Panc1 (cell line): Measurements from ENCODE around the gene IL1A.

Source experiments
- POLR2AphosphoS5 ChIP-seq: IDR thresholded peaks from 2 replicates; pipeline ENCODE4 v1.6.1; 2012; ENCODE audit warnings: mild to moderate bottlenecking, low read depth, low read length, moderate library complexity
- SIN3A ChIP-seq: IDR thresholded peaks from 2 replicates; pipeline ENCODE4 v1.6.1; 2012; ENCODE audit warnings: low read depth, mild to moderate bottlenecking, low read length, moderate library complexity, borderline replicate concordance; ENCODE audit not compliant: insufficient read depth
- TCF7L2 ChIP-seq: IDR thresholded peaks from 2 replicates; pipeline ENCODE4 v1.6.1; 2011; ENCODE audit warnings: mild to moderate bottlenecking, low read depth, low read length, inconsistent platforms
- TF ChIP-seq, protein P1 (sequence below), 2 experiments: IDR thresholded peaks; 2 replicates each; pipeline ENCODE4 v1.6.1; 2011 to 2012; ENCODE audit warnings: low read depth in 2 of 2, control low read depth in 1 of 2, low read length in 1 of 2, mild to moderate bottlenecking in 1 of 2, moderate library complexity in 1 of 2; ENCODE audit not compliant: insufficient read depth in 1 of 2
- TF ChIP-seq, protein P2 (sequence below): fragments of 450-650 bp; IDR thresholded peaks from 2 replicates; pipeline ENCODE4 v1.5.1; 2017; ENCODE audit warnings: mild to moderate bottlenecking

- TF ChIP-seq POLR2AphosphoS5 (no peak), SIN3A (no peak), TCF7L2 (no peak)
- TF ChIP-seq, protein P1, sequence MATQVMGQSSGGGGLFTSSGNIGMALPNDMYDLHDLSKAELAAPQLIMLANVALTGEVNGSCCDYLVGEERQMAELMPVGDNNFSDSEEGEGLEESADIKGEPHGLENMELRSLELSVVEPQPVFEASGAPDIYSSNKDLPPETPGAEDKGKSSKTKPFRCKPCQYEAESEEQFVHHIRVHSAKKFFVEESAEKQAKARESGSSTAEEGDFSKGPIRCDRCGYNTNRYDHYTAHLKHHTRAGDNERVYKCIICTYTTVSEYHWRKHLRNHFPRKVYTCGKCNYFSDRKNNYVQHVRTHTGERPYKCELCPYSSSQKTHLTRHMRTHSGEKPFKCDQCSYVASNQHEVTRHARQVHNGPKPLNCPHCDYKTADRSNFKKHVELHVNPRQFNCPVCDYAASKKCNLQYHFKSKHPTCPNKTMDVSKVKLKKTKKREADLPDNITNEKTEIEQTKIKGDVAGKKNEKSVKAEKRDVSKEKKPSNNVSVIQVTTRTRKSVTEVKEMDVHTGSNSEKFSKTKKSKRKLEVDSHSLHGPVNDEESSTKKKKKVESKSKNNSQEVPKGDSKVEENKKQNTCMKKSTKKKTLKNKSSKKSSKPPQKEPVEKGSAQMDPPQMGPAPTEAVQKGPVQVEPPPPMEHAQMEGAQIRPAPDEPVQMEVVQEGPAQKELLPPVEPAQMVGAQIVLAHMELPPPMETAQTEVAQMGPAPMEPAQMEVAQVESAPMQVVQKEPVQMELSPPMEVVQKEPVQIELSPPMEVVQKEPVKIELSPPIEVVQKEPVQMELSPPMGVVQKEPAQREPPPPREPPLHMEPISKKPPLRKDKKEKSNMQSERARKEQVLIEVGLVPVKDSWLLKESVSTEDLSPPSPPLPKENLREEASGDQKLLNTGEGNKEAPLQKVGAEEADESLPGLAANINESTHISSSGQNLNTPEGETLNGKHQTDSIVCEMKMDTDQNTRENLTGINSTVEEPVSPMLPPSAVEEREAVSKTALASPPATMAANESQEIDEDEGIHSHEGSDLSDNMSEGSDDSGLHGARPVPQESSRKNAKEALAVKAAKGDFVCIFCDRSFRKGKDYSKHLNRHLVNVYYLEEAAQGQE (IDR thresholded peaks at IDR 0.05; ENCODE audit: insufficient read depth in 1 of 2, low read depth in 2 of 2, low read length in 1 of 2) = no peak
- TF ChIP-seq, protein P2, sequence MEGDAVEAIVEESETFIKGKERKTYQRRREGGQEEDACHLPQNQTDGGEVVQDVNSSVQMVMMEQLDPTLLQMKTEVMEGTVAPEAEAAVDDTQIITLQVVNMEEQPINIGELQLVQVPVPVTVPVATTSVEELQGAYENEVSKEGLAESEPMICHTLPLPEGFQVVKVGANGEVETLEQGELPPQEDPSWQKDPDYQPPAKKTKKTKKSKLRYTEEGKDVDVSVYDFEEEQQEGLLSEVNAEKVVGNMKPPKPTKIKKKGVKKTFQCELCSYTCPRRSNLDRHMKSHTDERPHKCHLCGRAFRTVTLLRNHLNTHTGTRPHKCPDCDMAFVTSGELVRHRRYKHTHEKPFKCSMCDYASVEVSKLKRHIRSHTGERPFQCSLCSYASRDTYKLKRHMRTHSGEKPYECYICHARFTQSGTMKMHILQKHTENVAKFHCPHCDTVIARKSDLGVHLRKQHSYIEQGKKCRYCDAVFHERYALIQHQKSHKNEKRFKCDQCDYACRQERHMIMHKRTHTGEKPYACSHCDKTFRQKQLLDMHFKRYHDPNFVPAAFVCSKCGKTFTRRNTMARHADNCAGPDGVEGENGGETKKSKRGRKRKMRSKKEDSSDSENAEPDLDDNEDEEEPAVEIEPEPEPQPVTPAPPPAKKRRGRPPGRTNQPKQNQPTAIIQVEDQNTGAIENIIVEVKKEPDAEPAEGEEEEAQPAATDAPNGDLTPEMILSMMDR = no peak
Observed at GRCh38 chr2:112829961-112830681, 45.8 kb upstream of the IL1A start.
